Hepatocyte (in vitro differentiated cells): ENCODE results near the gene USP49. TPM values are rescaled to one million over a fixed set of nuclear protein-coding genes. Genes with fewer than 3 reads are reported as not detected.

ENCODE experiments used
- DNase-seq: peaks from one replicate; pipeline ENCODE4 v3.0.0-alpha.2; 2016; ENCODE audit warnings: low spot score
- H2AFZ ChIP-seq: fragments of 200-600 bp; sonication (generic); 2 replicates; pipeline ENCODE4 v1.6.0; 2016; ENCODE audit warnings: antibody characterized with exemption, mild to moderate bottlenecking
- H3K27ac ChIP-seq: fragments of 200-600 bp; sonication (generic); 2 replicates; pipeline ENCODE4 v1.5.1; 2016; ENCODE audit warnings: mild to moderate bottlenecking
- H3K27me3 ChIP-seq: fragments of 200-600 bp; sonication (generic); 2 replicates; pipeline ENCODE4 v1.6.1; 2016
- H3K36me3 ChIP-seq: fragments of 200-600 bp; sonication (generic); replicated peaks from 2 replicates; pipeline ENCODE4 v1.5.1; 2016; ENCODE audit warnings: low read depth; ENCODE audit not compliant: insufficient read depth
- H3K4me1 ChIP-seq: fragments of 200-600 bp; sonication (generic); 2 replicates; pipeline ENCODE4 v1.5.1; 2016; ENCODE audit warnings: mild to moderate bottlenecking, moderate library complexity; ENCODE audit not compliant: insufficient read depth
- H3K4me2 ChIP-seq: fragments of 200-600 bp; sonication (generic); 2 replicates; pipeline ENCODE4 v1.6.0; 2016
- H3K4me3 ChIP-seq: fragments of 200-600 bp; sonication (generic); 2 replicates; pipeline ENCODE4 v1.5.1; 2016; ENCODE audit warnings: mild to moderate bottlenecking
- H3K79me2 ChIP-seq: fragments of 200-600 bp; sonication (generic); 2 replicates; pipeline ENCODE4 v1.6.0; 2017; ENCODE audit warnings: mild to moderate bottlenecking
- H3K9me2 ChIP-seq: fragments of 200-600 bp; sonication (generic); replicated peaks from 2 replicates; pipeline ENCODE4 v1.6.0; 2017; ENCODE audit warnings: mild to moderate bottlenecking; ENCODE audit not compliant: insufficient read depth
- H3K9me3 ChIP-seq: fragments of 200-600 bp; sonication (generic); 2 replicates; pipeline ENCODE4 v1.5.1; 2016; ENCODE audit warnings: low read depth, mild to moderate bottlenecking
- H4K20me1 ChIP-seq: fragments of 200-600 bp; sonication (generic); 2 replicates; pipeline ENCODE4 v1.6.0; 2016; ENCODE audit warnings: mild to moderate bottlenecking; ENCODE audit not compliant: insufficient read depth, poor library complexity, severe bottlenecking
- EZH2 ChIP-seq: fragments of 200-600 bp; sonication (generic); IDR thresholded peaks from 2 replicates; pipeline ENCODE4 v1.6.1; 2016; ENCODE audit warnings: antibody characterized with exemption, mild to moderate bottlenecking, borderline replicate concordance
- EZH2phosphoT487 ChIP-seq: fragments of 200-600 bp; sonication (generic); IDR thresholded peaks from one replicate; pipeline ENCODE4 v1.6.1; 2018; ENCODE audit warnings: antibody characterized with exemption, mild to moderate bottlenecking, low read depth, moderate library complexity; ENCODE audit not compliant: unreplicated experiment, severe bottlenecking
- WGBS: methylation state at CpG from one replicate; pipeline ENCODE4 v1.1.6; 2016; ENCODE audit warnings: low lambda C conversion rate; ENCODE audit errors: missing lambda C conversion rate; 5-methylcytosine and 5-hydroxymethylcytosine counted together
- polyA plus RNA-seq: library from polyadenylated mRNA; unstranded; fragments of >200 nt; fragmentation: Nextera tagmentation; extraction: Ambion mirVana; gene quantifications from 2 replicates; pipeline ENCODE4 v1.2.1, GENCODE V29; 2016
- total RNA-seq: library from RNA; depleted of rRNA; stranded (reverse); fragments of >200 nt; gene quantifications from 2 replicates; pipeline ENCODE4 v1.2.3, GENCODE V29; 2014
- TF ChIP-seq, protein P1 (sequence below): fragments of 200-600 bp; sonication (generic); IDR thresholded peaks from 2 replicates; pipeline ENCODE4 v1.5.1; 2016; ENCODE audit warnings: antibody characterized with exemption, mild to moderate bottlenecking; ENCODE audit not compliant: poor library complexity

Gene USP49
- total and polyA plus RNA-seq, 2 experiments from 2014 or later, result 1.0 to 2.4 TPM

DNA sequence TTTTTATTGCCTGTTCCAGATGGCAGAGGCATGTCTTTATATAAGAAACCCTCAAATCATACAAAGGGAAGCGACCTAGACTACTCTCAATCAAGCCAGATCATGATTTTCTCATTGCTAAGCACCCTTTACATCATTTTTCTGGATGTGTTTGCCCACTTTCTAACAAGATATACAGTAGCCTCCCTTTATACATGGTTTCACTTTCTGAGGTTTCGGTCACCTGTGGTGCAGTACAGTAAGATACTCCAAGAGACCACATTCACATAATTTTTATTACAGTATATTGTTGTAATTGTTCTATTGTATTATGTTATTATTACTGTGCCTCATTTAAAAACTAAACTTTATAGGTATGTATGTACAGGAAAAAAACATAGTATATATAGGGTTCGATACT is 84.1 kb downstream of the USP49 start:
- no peaks in the 10 kb centered on the region for H3K9me2 ChIP-seq
- TF ChIP-seq, protein P1, sequence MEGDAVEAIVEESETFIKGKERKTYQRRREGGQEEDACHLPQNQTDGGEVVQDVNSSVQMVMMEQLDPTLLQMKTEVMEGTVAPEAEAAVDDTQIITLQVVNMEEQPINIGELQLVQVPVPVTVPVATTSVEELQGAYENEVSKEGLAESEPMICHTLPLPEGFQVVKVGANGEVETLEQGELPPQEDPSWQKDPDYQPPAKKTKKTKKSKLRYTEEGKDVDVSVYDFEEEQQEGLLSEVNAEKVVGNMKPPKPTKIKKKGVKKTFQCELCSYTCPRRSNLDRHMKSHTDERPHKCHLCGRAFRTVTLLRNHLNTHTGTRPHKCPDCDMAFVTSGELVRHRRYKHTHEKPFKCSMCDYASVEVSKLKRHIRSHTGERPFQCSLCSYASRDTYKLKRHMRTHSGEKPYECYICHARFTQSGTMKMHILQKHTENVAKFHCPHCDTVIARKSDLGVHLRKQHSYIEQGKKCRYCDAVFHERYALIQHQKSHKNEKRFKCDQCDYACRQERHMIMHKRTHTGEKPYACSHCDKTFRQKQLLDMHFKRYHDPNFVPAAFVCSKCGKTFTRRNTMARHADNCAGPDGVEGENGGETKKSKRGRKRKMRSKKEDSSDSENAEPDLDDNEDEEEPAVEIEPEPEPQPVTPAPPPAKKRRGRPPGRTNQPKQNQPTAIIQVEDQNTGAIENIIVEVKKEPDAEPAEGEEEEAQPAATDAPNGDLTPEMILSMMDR, result no peak
- TF ChIP-seq EZH2, result no peak
- TF ChIP-seq EZH2phosphoT487, result no peak
- no peaks in the 10 kb centered on the region for H3K9me3 ChIP-seq
- H3K4me3 ChIP-seq, result no peak overlapping the region
- H3K27ac ChIP-seq, result no peak overlapping the region
- H3K79me2 ChIP-seq, result no peaks in the 10 kb centered on the region
- no peak overlapping the region for H3K4me2 ChIP-seq
- DNase-seq, result no peak
- 97% methylated on average over 3 of the region's 3 CpGs for WGBS
- H2AFZ ChIP-seq, result no peak overlapping the region
- no peaks in the 10 kb centered on the region for H3K36me3 ChIP-seq
- no peaks in the 10 kb centered on the region for H4K20me1 ChIP-seq
- H3K4me1 ChIP-seq, result no peaks in the 10 kb centered on the region
- H3K27me3 ChIP-seq, result no peaks in the 10 kb centered on the region

DNA sequence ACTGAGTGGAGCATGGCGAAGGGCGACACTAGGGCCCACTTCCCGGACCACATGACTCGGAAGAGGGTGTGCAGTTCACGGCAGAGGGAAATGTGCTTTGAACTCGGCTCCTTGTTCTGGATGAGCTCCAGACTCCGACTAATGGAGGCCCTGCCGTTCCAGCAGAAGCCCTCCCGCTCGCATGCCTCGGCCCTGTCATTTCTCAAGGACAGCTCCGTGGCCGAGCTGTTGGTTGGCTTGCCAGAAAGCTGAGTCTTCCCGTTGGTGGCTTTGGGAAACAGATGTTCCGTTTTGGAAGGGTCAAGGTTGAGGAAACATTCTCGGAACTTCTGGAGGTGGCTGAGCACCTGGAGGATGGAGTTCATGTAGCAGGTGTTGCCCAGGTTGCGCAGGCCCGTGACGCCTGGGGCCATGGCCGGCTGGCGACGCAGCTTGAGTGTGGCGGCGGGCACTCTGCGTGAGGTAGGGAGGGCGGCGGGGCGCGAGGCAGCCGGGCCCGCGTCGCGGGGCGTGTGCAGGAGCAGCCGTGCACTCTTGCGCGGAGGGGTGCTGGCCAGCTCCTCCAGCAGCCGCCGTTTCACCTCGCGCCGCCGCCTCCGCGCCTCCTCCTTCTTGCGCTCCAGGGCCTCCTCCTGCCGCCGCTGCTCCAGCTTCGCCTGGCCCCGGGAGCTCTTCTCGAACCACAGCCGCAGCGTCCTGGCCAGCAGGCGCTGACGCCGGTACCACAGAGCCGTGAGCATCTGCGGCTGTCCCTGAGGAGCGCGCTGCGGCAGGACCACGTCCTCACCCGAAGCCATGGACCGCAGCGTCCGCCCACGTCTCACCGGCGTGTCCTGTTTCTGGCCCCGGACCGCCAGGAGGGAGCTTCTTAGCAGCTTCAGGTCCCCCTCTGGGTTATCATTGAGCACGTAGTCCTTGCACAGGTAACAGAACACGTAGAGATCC is 89.1 kb downstream of the USP49 start:
- DNase-seq, result no peak
- 97% methylated on average over 52 of the region's 74 CpGs for WGBS
- TF ChIP-seq EZH2 (no peak), EZH2phosphoT487 (no peak)
- TF ChIP-seq, protein P1, result no peak
- Histone ChIP-seq H3K9me3 (no peaks in the 10 kb centered on the region), H3K36me3 (no peaks in the 10 kb centered on the region), H2AFZ (no peak overlapping the region), H4K20me1 (no peaks in the 10 kb centered on the region), H3K4me2 (no peak overlapping the region), H3K79me2 (no peaks in the 10 kb centered on the region), H3K4me1 (no peaks in the 10 kb centered on the region), H3K27me3 (no peaks in the 10 kb centered on the region), H3K9me2 (no peaks in the 10 kb centered on the region), H3K4me3 (no peak overlapping the region), H3K27ac (no peak overlapping the region)

DNA sequence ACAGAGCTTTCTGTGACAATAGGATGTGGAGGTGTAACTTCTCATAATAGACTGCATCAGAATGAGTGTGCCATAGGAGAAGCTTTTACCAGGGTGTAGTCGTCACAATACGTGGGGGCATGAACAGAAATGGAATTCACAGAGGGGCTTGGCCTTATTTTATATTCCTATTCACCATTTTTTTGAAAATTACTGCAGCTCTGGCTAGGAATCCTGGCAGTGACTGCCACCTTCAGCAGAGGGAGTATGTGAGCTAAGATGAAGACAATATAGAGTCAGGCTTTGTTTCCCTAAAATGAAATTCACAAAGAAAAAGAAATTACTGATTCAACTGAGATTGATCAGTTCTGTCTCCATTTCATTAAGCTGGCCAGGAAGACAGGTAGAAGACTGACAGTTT is 93.8 kb downstream of the USP49 start:
- H3K36me3 ChIP-seq, result no peaks in the 10 kb centered on the region
- no peak overlapping the region for H3K4me3 ChIP-seq
- H3K4me2 ChIP-seq, result no peak overlapping the region
- H3K27ac ChIP-seq, result no peak overlapping the region
- H2AFZ ChIP-seq, result no peak overlapping the region
- WGBS, result 85% methylated on average over 2 of the region's 2 CpGs
- no peaks in the 10 kb centered on the region for H3K9me2 ChIP-seq
- H3K4me1 ChIP-seq, result no peaks in the 10 kb centered on the region
- H3K27me3 ChIP-seq, result no peaks in the 10 kb centered on the region
- no peaks in the 10 kb centered on the region for H3K9me3 ChIP-seq
- DNase-seq, result no peak
- TF ChIP-seq EZH2phosphoT487, result no peak
- no peak for TF ChIP-seq EZH2
- TF ChIP-seq, protein P1, result peak; percentile 45
- no peaks in the 10 kb centered on the region for H3K79me2 ChIP-seq
- H4K20me1 ChIP-seq, result no peaks in the 10 kb centered on the region
